B cell (primary cell): ENCODE data around the gene NAA10. TPM values are rescaled to one million over a fixed set of nuclear protein-coding genes. Genes with fewer than 3 reads are reported as not detected.
A peak's percentile ranks its signal among the peaks of the same experiment; 100 is the strongest.

Experiments
- ATAC-seq: fragments of 200-7000 bp; cut with Tn5 transposase; one replicate; pipeline ENCODE4 v1.10.0; 2021; ENCODE audit warnings: low read depth, mild to moderate bottlenecking, moderate number of reproducible peaks, moderate library complexity
- CTCF ChIA-PET: fragments of 350-600 bp; sonication (Branson Sonifier 250); formaldehyde crosslinking; loops from one replicate; lab custom pipeline; 2021; ENCODE audit warnings: antibody characterized with exemption, inconsistent platforms; lab: Charles Lee
- POLR2A ChIA-PET: fragments of 350-600 bp; sonication (Branson Sonifier 250); formaldehyde crosslinking; loops from one replicate; lab custom pipeline; 2021; ENCODE audit warnings: antibody characterized with exemption; lab: Charles Lee
- DNase-seq: peaks from one replicate; pipeline ENCODE4 v3.0.0; 2013
- H2AFZ ChIP-seq: 2 replicates; pipeline ENCODE4 v1.6.1; 2012; ENCODE audit warnings: mild to moderate bottlenecking, low read depth, low read length; ENCODE audit not compliant: insufficient read depth, poor library complexity, severe bottlenecking
- H3K27ac ChIP-seq, 2 donors: 1 replicate in 1 of 2; 2 replicates in 1 of 2; pipeline ENCODE4 v1.5.1; 2012 to 2013; ENCODE audit warnings: low read length in 2 of 2, mild to moderate bottlenecking in 2 of 2, moderate library complexity in 1 of 2
- H3K27me3 ChIP-seq, 4 experiments: fragments of 200-600 bp in 1 of 4; sonication (generic) in 1 of 4; replicated peaks in 1 of 4; 1 replicate in 2 of 4; 2 replicates in 2 of 4; pipeline versions ENCODE4 v1.6.1 to v1.7.0; 2013 to 2016; ENCODE audit warnings: low read length in 3 of 4, mild to moderate bottlenecking in 2 of 4, mixed read lengths in 1 of 4, moderate library complexity in 1 of 4; ENCODE audit not compliant: insufficient read depth in 4 of 4, control insufficient read depth in 3 of 4; ENCODE audit errors: control extremely low read depth in 1 of 4
- H3K36me3 ChIP-seq, 2 experiments: replicated peaks in 1 of 2; 1 replicate in 1 of 2; 2 replicates in 1 of 2; pipeline versions ENCODE4 v1.6.1 to v1.7.1; 2013; ENCODE audit warnings: low read length in 1 of 2; ENCODE audit not compliant: insufficient read depth in 2 of 2, control insufficient read depth in 1 of 2; ENCODE audit errors: control extremely low read depth in 1 of 2, extremely low read depth in 1 of 2
- H3K4me1 ChIP-seq, 2 donors: fragments of 200-600 bp in 1 of 2; sonication (generic) in 1 of 2; 1 replicate in 1 of 2; 2 replicates in 1 of 2; pipeline versions ENCODE4 v1.5.1 to v1.6.1; 2013 to 2017; ENCODE audit warnings: low read length in 2 of 2; ENCODE audit not compliant: control insufficient read depth in 2 of 2, insufficient read depth in 2 of 2
- H3K4me2 ChIP-seq: replicated peaks from 2 replicates; pipeline ENCODE3; 2012; ENCODE audit warnings: mild to moderate bottlenecking, low read depth, low read length; ENCODE audit not compliant: poor library complexity, severe bottlenecking
- H3K4me3 ChIP-seq, 5 experiments: fragments of 200-600 bp in 1 of 5; sonication (generic) in 1 of 5; 1 replicate in 3 of 5; 2 replicates in 2 of 5; pipeline versions ENCODE4 v1.5.1 to v1.7.0; 2011 to 2016; ENCODE audit warnings: low read length in 4 of 5, mild to moderate bottlenecking in 4 of 5, low read depth in 2 of 5, control low read depth in 1 of 5, moderate library complexity in 1 of 5; ENCODE audit not compliant: insufficient read depth in 1 of 5; ENCODE audit errors: control extremely low read depth in 1 of 5, extremely low read depth in 1 of 5
- H3K79me2 ChIP-seq: fragments of 200-600 bp; sonication (generic); one replicate; pipeline ENCODE4 v1.6.0; 2016; ENCODE audit warnings: low read length; ENCODE audit not compliant: control insufficient read depth, insufficient read depth
- H3K9ac ChIP-seq: fragments of 200-600 bp; sonication (generic); 2 replicates; pipeline ENCODE4 v1.6.1; 2017; ENCODE audit warnings: mild to moderate bottlenecking, low read length, moderate library complexity
- H3K9me3 ChIP-seq, 3 donors: one replicate each; pipeline versions ENCODE4 v1.6.1 to v1.7.1; 2013; ENCODE audit warnings: low read length in 2 of 3; ENCODE audit not compliant: control insufficient read depth in 2 of 3, insufficient read depth in 1 of 3; ENCODE audit errors: control extremely low read depth in 1 of 3
- H4K20me1 ChIP-seq: 2 replicates; pipeline ENCODE4 v1.6.0; 2012; ENCODE audit warnings: mild to moderate bottlenecking, low read length; ENCODE audit not compliant: insufficient read depth, control insufficient read depth, poor library complexity, severe bottlenecking
- H3K27ac Mint-ChIP-seq: one replicate; pipeline ENCODE4 v1.8.0; 2021; ENCODE audit warnings: mixed read lengths
- H3K27me3 Mint-ChIP-seq: one replicate; pipeline ENCODE4 v1.8.0; 2021; ENCODE audit warnings: mixed read lengths
- H3K4me1 Mint-ChIP-seq: one replicate; pipeline ENCODE4 v1.8.0; 2021; ENCODE audit warnings: mixed read lengths
- H3K4me3 Mint-ChIP-seq: one replicate; pipeline ENCODE4 v1.8.0; 2021; ENCODE audit warnings: mixed read lengths
- H3K9me3 Mint-ChIP-seq: one replicate; pipeline ENCODE4 v1.8.0; 2022; ENCODE audit warnings: mixed read lengths; ENCODE audit not compliant: insufficient read depth
- EZH2 ChIP-seq: IDR thresholded peaks from 2 replicates; pipeline ENCODE4 v1.6.1; 2012; ENCODE audit warnings: borderline replicate concordance, low read depth, mild to moderate bottlenecking, moderate library complexity, low read length; ENCODE audit not compliant: insufficient read depth, poor library complexity, severe bottlenecking
- WGBS: methylation state at CpG from one replicate; pipeline ENCODE4 v1.1.5; 2013; ENCODE audit warnings: missing lambda C conversion rate; ENCODE audit not compliant: insufficient coverage; 5-methylcytosine and 5-hydroxymethylcytosine counted together
- intact Hi-C: fragments of 100-400 bp; cut with micrococcal nuclease; formaldehyde crosslinking; loops from one replicate; pipeline ENCODE4 v1.10.0; 2022
- polyA plus RNA-seq: library from polyadenylated mRNA; depleted of rRNA; stranded (reverse); fragments of >200 nt; gene quantifications from 2 replicates; pipeline ENCODE4 v1.2.3, GENCODE V29; 2012
- total RNA-seq, 2 donors: library from RNA; stranded (reverse); fragments of 120-200 nt in 1 of 2; gene quantifications; 1 replicate in 1 of 2; 2 replicates in 1 of 2; pipeline versions ENCODE4 v1.2.3 to v1.2.4, GENCODE V29; 2013 to 2022
- TF ChIP-seq, protein P1 (sequence below): fragments of 200-600 bp; IDR thresholded peaks from one replicate; pipeline ENCODE4 v1.8.0; 2022; ENCODE audit warnings: antibody characterized with exemption, mild to moderate bottlenecking

The NAA10 gene
- total and polyA plus RNA-seq, 2 donors (not counting 1 experiment from before 2014, with no cell fraction given), result 78.3 to 102 TPM

GRCh38 chrX:153953342-153953830 is 18.5 kb upstream of the NAA10 start:
- no peaks in the 10 kb centered on the region for H3K9me3 Mint-ChIP-seq
- Histone ChIP-seq H3K27ac (no peak overlapping the region), H3K4me2 (no peak overlapping the region), H2AFZ (no peak overlapping the region), H3K79me2 (no peaks in the 10 kb centered on the region), H4K20me1 (no peaks in the 10 kb centered on the region), H3K4me3 (no peak overlapping the region), H3K9me3 (no peaks in the 10 kb centered on the region), H3K4me1 (peaks cover 0 to 7% of the 10 kb centered on the region in 2 donors), H3K9ac (no peak overlapping the region), H3K36me3 (peaks cover 0 to 57% of the 10 kb centered on the region in 2 experiments), H3K27me3 (no peaks in the 10 kb centered on the region)
- H3K27me3 Mint-ChIP-seq, result no peaks in the 10 kb centered on the region
- POLR2A ChIA-PET, result no interaction called here
- 38% methylated on average over 15 of the region's 33 CpGs for WGBS
- ATAC-seq (peak; percentile 84), DNase-seq (peak; percentile 75)
- H3K4me1 Mint-ChIP-seq, result peaks cover 2% of the 10 kb centered on the region
- intact Hi-C loops, result no loop called here
- TF ChIP-seq, protein P1, sequence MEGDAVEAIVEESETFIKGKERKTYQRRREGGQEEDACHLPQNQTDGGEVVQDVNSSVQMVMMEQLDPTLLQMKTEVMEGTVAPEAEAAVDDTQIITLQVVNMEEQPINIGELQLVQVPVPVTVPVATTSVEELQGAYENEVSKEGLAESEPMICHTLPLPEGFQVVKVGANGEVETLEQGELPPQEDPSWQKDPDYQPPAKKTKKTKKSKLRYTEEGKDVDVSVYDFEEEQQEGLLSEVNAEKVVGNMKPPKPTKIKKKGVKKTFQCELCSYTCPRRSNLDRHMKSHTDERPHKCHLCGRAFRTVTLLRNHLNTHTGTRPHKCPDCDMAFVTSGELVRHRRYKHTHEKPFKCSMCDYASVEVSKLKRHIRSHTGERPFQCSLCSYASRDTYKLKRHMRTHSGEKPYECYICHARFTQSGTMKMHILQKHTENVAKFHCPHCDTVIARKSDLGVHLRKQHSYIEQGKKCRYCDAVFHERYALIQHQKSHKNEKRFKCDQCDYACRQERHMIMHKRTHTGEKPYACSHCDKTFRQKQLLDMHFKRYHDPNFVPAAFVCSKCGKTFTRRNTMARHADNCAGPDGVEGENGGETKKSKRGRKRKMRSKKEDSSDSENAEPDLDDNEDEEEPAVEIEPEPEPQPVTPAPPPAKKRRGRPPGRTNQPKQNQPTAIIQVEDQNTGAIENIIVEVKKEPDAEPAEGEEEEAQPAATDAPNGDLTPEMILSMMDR, result peak; percentile 80
- TF ChIP-seq EZH2, result no peak
- CTCF ChIA-PET, result interaction anchor here (1.1 to 15.4 kb wide), 4 partner anchors 9 to 190 kb away, joined by 3 to 325 read pairs (median 6); partner anchors contain the start of genes ARHGAP4, PLXNB3 and RENBP
- no peak overlapping the region for H3K4me3 Mint-ChIP-seq
- H3K27ac Mint-ChIP-seq, result peak overlapping the region; percentile 72

DNA sequence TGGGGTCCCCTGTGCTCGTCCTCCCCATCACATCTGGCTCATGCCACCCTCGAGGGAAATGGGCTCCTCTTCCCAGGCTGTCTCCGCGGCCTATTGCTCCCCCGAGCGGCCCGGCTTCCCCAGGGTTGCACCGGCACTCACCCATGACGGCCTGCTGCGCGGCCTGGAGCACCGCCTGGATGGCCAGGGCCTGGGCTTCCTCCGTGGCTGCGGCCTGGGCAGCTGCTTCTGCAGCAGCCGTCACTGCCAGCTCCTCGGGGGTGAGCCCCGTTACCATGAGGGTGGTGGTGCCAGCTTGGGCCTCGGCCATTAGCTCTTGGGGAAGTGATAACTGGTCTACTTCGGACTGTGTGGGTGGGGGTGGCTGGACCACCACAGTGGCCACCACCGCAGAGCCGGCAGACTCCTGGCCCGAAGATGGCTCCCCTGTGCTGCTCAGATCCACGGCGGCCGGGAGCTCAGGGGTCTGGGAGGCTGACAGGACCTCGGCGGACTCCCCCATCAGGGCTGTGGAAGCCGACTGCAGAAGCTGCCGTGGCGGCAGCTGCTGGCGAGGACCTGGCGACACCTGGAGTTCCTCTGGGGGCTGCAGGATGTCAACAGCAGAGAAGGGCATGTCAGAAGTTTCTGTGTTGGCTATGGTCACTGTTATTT is 17.7 kb upstream of the NAA10 start:
- Histone ChIP-seq H2AFZ (no peak overlapping the region), H3K9ac (no peak overlapping the region), H3K4me3 (no peak overlapping the region), H3K9me3 (no peaks in the 10 kb centered on the region), H3K4me1 (peaks cover 0 to 8% of the 10 kb centered on the region in 2 donors), H3K36me3 (peaks cover 0 to 61% of the 10 kb centered on the region in 2 experiments), H3K27me3 (no peaks in the 10 kb centered on the region), H3K27ac (no peak overlapping the region), H3K79me2 (no peaks in the 10 kb centered on the region), H3K4me2 (no peak overlapping the region), H4K20me1 (no peaks in the 10 kb centered on the region)
- Mint-ChIP-seq H3K4me1 (peaks cover 3% of the 10 kb centered on the region), H3K27me3 (no peaks in the 10 kb centered on the region), H3K27ac (no peak overlapping the region), H3K9me3 (no peaks in the 10 kb centered on the region), H3K4me3 (no peak overlapping the region)
- ChIA-PET CTCF (interaction anchor here (0.9 to 15.4 kb wide), 7 partner anchors 8 to 189 kb away, joined by 3 to 325 read pairs (median 3); partner anchors contain the start of genes ARHGAP4, PLXNB3 and RENBP), POLR2A (interaction anchor here (2.1 kb wide), 1 partner anchor 29 kb away, joined by 4 read pairs; no protein-coding TSS in a partner anchor)
- intact Hi-C loops, result no loop called here
- DNase-seq (no peak), ATAC-seq (no peak)
- no peak for TF ChIP-seq EZH2
- TF ChIP-seq, protein P1, result no peak
- 97% methylated on average over 22 of the region's 32 CpGs for WGBS
